Activated CD4-positive, alpha-beta T cell treated with anti-CD3 and anti-CD28 coated beads for 4 hours (primary cell): ENCODE data around the gene FYCO1.
A peak's percentile ranks its signal among the peaks of the same experiment; 100 is the strongest.

Source experiments
- DNase-seq, 2 donors: peaks; one replicate each; pipeline ENCODE4 v3.0.0-alpha.2; 2020

FYCO1 gene

DNA sequence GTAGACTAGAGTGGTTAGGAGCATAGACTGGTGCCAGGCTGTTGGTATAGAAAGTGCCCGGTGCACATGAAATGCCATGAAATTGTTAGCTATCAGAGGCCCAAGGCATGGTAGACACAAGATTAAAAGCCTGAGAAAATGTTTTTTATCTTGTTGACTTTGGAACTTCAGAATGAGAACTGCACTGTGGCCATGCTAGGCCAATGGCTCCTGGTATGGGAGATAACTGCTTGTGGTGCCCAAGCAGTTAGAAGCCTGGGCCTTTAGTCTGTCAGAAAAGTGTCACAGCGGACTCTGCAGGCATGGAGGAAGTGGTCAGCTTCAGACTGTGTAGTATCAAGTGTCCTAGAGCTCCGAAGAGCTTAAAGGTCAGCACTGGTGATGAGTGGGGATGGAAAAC is 11.9 kb downstream of the FYCO1 start:
- no peak for DNase-seq

DNA sequence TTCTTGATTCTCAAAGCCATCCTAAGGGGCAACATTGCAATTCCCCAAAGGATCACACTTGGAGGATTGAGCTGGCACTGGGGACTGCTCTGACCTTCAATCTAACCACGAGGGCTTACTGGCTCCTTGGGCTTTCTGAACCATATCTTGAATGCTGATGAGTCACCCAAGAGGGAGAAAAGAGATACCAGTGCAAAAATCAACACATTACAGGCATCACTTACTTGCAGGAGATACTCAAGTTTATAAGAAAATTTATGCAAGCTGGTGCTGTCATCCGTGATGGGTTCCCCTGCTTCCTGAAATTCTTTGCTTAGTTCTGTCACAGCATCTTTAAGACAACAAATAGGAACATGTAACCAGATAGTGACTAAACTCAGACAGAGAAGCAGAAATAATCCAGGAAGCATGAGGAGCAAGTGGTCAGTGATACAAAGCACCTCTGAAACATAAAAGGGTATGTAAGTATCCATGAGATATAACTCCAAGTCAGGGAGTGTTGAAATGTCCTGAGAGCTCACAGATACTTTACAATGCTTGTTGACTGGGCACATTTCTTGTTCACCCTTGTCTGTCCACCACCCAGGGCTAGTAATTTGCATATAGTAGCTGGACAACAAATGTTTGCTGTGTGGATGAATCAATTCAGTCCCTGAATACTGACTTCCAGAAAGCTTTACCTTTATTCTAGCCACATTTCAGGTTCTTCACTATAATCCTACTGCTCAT is 14.1 kb downstream of the FYCO1 start:
- no peak for DNase-seq

DNA sequence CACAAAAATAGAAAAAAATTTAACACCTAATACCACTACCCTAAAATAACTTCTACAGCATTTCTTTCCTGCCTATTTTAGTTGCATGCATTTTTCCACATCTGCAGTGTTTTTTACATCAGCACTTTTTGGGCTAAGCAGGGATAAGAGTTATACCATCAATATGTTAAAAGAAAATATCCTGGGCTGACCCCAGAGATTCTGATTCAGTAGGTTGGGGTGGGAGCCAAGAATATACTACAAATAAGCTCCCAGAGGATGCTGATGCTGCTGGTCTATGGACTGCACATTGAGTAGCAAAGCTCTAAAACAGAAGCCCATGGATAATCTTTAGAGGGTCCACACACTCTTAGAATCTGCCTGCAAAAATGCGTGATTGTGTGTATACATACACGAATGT is 14.8 kb downstream of the FYCO1 start:
- no peak for DNase-seq

DNA sequence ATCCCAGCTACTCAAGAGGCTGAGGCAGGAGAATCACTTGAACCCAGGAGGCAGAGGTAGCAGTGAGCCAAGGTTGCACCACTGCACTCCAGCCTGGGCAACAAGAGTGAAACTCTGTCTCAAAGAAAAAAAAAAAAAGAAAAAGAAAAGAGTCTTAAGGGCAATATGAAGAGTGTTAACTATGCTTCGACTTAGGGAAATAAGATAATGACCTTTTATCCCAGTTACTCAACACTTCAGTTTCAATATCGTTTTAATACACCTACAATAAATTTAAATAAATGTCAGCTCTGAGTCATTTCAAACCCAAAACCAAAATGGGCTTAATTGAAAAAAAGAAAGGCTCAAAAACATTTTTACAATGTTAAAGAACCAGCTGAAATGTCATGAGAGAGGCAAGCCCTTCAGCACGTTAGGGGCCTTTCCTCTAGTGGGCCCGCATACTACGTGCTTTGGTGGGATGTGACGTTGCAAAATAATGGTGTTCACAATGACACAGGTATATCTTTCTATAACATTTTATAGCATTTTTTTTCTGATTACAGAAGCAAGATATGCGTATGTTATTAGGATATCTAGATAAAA is 15.3 kb downstream of the FYCO1 start:
- DNase-seq: no peak

DNA sequence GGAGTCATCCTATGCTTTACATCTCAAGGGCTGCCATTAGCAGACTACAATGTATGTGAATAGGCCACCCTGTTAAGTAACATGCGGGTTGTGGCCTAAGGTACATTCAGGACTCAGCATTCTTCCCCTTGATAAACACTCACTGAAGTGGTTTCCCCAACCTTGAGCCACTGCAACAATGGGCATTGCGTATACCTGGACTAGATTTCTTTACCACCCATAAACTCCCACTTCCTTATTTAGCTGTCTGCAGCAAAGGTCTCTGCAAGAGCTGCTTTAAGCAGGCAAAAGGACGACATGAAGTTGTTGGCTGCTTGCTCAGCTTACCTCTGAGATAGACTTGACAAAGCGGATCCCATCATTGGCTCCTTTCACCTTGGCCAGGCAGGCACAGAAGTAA is 16.2 kb downstream of the FYCO1 start:
- no peak for DNase-seq

DNA sequence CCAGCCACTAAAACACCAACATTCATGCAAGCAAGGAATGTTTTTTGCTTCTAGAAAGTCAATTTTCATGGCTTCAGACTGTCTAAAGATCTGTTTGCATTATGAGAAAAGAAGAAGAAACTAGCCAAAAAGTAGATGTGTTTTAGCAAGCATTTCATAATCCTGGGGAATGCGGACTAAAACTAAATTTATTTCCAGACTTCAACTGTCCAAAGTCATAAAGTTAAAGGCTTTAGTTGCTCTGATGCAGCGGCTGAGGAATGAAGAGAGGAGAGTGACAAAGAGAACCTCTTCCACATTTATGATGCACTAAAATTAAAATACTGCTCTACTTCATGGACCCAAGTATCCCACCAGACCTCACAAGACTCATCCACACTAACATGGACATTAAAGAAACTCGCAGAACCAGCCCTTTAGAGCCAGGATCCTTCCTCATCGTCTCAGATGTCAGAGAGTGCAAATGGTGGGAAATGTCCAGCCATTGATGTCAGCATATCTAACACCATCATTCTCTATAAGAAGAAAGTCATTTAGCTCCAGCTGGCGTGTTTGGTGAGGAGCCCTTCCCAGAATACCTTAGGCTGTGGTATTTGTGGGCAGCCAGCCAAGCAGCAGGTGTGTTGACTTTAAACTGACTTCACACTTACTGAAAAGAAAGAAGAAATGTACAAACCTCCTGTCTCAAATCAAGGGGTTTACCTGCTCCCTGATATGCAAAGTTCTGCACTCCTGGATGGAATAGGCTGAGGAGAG is 17.4 kb downstream of the FYCO1 start:
- DNase-seq: peak; percentile 47 to 50

DNA sequence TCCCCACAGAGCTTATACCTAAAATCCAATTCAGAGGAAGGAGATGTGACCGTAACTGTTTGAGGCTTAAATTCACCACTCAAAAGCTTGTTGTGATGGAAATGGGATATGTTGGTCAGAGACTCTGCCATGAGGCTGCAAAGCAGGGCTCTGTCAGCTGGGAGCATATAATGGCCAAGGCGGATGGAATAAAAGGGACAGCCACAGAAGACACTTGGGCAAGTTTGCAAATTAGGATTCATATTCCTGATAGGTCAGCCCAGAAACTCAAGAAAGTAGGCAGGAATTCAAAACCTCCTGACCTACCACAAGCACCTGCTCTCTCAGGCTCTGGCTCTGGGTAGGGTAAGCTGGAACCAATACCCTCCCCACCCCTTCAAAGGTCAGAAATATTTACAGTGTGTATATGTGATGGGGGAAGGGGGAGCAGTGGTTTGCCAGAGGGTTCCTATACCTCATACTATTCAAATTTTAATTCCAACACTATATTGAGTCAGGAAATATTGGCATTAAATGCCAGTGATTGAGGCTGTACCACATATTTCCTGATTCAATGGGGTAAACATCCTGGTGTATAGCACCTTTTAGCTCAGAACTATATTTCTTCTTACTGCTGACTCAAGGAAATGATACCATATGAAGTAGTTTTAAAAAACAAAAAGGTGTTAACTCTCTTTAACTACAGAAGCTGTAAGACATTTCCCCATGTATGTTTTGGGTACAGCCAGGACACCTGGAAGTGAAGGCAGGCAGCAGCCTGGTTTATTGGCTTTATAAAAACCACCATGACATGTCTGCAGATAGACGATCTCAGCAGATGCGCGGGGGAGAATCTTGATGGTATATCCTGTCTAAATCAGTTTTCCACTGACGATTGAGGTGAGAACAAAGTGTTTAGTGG is 19.2 kb downstream of the FYCO1 start:
- peak; percentile 27 to 46 for DNase-seq

DNA sequence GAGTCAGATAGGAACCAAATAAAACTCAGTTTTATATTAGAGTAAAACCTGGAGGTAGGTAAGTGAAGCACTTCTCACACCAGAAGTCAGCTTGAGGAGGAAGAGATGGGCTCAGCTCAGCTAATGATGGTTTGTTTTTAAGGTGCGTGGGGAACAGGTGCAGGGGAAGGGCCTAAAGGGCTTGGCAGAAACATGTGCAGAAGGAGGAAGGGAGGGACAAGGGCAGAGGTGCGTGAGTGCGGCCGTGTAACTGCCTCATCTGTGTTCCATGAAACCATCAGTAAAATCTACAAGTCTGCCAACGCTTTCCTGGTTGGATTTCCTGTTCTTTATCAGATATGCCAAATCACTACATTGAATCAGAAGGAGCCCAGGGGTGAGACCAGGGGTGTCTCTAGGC is 19.9 kb downstream of the FYCO1 start:
- no peak for DNase-seq

DNA sequence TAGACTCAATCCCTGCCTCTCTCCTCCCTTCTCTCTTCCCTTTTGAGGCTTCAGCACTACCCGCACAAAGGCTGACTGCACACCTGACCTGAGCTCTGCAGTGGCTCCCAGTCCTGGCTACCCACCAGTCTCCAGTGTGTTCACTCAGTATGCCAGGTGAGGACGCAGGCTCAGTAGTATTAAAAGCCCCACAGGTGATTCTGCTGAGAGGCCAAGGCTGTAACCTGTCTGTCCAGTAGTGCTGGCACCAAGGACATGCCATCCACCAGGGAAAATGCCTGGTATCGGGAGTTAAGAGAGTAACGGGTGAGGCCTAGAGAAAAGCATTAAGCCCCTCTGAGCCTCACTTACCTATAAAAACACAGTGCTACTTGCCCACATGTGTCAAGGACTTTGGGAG is 20.9 kb downstream of the FYCO1 start:
- no peak for DNase-seq

DNA sequence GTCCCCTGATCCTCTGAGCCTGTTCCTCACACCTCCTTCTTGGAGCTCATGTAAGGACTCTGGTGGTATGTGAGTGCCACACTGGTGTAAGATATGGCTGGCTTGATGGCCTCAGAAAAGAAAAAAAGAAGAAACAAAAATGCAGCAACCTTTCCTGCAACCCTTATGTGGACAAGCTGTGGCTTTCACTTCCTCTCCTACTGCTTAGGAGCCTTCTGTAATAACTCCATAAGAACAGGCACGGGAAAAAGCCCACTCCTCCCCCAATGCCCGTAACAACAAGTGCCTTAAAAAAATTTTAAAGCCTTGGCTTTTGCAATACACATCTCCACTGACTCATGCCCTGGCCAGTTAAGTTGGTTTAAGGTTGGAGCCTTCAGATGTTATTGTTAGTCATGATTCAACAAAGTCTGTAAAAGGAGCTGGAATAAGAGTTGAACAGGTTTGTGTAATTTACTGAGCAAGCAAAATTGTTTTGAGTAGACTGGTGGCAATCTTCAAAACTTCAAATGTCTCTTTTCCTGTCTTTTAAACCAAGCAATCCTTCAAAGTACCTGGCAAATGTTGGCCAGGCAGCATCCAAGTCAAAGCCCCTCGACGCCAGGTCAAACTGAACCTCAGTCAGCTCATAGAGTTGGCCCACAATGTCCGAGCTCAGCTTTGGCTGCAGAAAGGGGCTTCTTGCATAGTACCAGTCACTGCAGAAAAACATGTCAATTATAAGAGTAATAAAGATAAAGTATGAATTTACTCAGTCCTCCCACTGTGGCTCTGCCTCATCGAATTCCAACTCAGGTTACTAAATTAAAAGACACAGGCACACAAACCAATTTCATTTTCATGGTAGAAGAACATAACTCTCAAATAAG is 22.9 kb downstream of the FYCO1 start:
- DNase-seq: no peak

DNA sequence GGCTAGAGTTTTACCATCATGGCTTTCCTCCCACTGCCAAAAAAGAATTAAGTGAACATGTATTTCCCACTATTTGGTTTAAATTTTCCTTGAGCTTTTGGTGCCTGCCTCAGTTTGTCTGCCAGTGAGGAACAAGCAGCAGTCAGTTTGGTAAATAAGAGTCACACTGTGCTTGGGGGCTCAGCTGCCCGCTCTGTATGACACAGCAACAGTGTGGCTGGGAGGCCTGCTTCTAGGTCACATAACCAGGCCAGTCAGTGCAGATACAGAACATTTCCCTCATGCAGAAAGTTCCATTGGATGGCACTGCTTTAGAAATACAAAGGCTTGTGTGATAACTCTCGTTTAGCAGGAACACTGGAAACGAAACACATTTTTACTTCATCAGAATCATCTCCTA is 25.7 kb downstream of the FYCO1 start:
- no peak for DNase-seq

DNA sequence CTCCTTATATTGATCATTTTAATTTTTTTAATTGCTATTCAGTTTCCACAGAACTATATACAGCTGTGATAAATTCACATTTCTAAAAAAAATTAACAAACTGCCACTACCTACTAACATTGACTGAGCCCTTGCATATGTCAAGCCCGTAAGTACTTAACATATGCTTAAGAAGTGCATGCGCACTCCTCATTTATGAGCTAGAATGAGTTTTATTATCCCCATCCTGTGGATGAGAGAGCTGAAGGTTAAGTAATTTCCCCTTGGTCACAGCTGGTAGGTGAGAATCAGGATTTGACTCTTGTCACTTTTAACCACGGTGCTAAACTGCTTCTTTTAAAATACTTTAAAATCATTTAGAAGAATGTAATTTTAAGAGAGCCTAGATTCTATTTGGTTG is 26.5 kb downstream of the FYCO1 start:
- DNase-seq: no peak

DNA sequence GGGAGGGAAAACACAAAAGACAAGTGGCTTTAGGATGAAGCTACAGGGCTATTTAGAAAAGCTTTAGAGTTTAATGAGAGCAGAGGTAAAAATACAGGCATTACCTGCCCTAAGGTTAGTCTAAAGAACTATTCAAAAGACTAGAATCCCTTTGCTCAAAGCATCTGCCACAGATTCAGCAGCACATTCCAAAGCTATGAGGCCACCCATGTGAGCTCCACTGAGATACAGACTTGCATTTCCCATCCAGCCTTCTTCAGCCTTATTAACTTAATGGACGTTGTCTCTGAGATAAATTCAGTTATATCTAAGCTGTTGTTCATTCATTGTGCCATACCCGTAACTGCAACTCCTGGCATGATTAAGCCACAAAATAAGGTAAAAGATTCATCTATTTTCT is 26.9 kb downstream of the FYCO1 start:
- DNase-seq: no peak

DNA sequence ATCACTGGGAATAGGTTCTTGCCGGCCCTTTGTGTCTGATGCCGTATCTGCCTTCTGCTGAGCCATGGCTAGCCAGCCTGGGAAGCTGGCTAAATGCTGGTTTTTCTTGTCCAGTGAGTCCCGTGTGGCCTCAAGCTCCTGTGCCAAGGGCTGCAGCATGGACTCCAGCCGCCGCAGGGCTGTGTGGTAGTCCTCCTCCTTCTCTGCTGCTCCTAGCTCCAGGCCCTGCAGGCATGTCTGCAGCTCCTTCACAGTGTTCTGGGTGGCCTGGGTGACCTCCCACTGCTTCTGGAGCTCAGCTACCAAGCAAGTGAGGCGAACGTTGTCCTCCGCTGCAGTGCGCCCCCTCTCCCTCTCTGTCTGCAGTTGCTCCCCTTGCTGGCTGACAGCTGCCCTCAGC is 27.5 kb downstream of the FYCO1 start:
- DNase-seq: no peak

DNA sequence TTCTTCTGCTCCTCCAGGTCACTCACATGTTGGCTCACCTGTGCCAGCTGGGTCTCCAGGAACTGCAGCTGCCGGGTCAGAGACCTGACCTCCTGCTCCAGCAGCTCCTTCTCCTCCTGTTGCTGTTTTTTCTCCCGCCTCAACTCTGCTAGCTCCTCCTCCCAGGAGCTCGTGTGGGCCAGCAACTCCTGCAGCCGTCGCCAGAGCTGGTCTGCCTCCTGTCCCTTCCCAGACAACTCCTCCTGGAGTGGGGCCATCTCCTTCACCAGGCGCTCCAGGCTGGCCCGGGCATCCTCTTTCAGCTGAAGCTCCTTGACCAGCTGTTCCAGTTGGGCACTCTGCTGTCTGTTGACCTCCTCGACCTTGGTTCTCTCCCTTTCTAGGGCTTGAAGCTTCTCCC is 27.9 kb downstream of the FYCO1 start:
- no peak for DNase-seq

DNA sequence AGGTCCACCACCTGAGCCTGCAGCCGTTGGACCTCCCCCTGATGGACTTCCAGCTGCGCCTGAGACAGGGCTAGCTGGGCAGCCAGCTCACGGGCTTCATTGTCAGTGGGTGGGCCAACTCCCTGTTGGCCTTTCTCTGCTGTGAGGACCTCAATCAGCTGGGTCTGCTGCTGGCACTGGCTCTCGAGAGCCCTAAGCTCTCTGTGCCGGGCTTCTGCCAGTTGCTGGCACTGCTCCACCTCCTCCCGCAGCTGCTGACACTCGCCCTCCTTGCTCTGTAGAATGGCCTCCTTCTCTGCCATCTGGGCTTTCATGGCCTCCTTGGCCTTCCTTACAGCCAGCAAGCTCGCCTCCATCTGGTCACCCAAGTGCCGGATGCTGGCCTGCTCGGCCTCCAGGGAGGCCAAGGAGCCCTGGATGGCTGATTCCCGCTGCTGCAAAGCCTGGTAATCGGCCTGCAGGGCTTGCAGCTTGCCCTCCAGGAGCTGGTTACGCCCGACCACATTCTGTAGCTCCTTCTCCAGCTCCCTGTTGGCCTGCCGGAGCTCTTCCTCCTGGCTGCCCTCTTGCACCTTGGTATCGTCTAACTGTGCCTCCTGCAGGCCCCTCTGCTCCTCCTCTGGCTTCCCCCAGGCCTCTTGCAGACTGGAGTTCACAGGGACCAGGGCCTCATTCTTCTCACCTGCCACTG is 28.5 kb downstream of the FYCO1 start:
- DNase-seq: no peak

DNA sequence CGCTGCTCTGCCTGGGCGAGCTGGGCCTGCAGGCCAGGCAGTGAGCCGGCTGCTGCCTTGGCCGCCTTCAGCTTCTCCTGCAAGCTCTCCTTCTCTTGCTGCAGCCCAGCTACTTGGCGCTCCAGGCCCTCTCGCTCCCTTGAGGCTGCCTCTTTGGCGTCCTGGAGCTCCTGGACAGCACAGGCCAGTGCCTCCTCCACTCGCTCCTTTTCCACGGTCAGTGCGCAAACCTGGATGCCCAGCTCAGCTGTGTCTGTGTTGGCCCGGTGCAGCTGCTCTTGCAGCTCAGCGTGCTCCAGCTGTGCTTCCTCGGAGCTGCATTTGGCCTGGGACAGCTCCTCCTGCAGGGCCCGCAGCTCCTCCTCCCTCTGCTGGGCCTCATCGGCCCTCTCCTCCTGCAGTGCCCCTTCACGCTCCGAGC is 29.2 kb downstream of the FYCO1 start:
- no peak for DNase-seq

DNA sequence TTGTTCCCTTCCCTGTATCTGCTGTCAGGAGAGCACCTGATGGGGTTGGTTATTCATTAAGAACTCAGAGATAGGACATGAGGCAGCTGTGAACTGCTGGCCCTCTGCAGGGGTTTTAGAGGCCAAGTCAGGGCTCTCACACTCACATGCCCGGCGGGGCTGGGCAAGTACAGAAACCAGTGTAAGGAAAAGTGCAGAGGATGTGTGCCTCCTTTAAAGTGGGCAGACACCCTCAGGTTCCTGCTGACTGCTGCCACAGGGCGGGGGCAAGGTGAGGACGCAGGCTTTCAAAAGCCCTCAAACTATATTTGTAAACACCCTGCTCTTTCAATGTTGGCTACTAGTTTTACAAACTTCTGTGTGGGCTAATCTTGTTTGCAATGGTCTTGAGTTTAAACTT is 30.0 kb downstream of the FYCO1 start:
- peak in 1 of 2 donors; percentile 24 for DNase-seq

DNA sequence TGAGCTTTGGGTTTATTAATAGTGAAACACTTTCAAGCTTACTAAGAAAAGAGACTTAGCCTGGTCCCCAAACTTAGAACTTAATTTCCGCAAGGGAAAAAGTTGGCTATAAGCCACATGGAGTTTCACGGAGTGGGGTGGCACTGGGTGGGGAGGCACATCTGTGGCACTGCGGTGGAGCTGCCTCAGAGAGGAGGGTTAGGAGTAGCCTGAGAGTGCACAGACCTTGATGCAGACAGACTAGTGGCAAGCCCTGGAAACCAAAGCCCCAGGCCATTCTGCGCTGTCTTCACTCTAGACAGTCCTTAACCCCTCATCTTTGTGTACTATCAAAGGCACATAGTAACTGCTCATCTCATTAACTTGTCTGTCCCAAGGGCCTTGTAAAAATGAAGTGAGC is 30.4 kb downstream of the FYCO1 start:
- DNase-seq: no peak

DNA sequence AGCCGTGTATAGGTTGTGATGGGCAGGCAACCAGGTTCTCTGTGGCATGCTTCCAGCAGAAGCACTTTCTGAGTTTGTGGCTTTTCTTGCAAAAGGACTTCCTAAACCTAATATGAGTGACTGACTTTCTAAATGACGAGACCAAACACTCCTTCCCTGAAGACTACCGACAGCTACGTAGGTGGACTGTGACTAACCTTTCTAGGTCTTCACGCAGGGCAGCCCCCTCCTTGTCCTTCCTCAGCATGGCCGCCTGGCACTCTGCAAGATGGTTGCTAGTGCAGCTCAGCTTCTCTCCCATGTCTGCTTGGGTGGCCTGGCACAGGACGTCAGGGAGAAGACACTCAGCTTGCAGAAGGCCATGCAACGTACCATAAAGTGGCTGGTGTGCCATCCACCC is 31.5 kb downstream of the FYCO1 start:
- DNase-seq: peak; percentile 31 to 35

DNA sequence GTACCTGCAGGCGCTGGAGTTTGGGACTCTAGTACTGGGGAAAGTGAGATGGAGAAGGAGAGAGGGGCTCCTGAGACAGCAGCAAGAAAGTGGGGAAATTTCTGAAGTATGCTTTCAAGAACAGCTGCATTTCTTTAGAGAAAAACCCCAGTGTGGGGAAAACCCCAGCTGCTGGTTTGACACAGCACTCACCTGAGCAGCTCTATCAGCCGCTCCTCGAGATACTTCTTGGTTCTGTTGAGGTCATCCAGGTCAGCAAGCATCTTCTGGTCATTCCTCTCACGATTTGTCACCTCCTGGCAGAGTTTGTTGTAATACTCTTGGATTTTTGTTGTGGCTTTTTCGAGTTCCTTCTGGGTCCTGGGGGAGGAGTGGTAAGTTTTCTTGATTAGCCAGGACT is 33.6 kb downstream of the FYCO1 start:
- DNase-seq: no peak

DNA sequence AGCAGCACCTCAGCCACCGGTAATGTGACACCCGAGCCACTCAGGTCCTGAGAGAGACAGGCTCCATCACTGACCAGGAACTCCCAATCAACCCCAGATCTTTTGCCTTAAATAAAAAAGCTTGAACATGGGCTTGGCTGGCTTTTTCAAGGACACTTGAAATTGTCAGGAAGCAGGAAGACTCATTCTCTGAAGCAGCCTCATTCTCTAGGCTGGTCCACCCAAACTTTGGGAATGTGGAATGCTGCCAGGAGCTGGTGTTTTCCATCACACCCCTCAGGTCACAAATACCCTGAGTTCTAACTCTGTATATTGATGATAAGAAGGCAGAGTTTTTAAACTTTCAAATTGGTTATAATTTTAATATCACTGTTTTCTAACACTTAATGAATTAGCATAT is 35.3 kb downstream of the FYCO1 start:
- DNase-seq: no peak
